ENCODE results near the gene KCNT1.

KCNT1 gene

DNA sequence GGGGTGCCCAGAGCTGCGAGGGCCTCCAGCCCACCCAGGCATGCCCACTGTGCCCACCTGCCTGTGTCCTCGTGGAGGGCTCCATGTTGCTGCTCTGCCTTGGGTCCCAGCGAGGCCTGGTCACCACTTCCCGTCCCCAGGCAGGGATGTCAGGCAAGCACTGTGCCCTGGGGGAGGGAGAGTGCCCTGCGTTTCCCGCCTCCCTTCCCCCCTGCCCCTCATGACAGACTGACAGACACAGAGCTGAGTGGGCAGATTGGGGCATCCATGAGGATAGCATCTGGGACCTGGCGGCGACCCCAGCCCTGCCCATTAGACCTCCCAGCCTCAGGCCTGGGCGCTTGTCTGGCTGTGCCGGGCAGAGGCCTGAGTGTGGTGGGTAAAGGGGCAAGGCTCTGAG lies 56.9 kb downstream of the KCNT1 start:
- DNase-seq (ENCODE audit: low read depth) = no peak
- no peak overlapping the region for H3K4me3 ChIP-seq (ENCODE audit: low read depth, low read length)
- TF ChIP-seq, protein P1, sequence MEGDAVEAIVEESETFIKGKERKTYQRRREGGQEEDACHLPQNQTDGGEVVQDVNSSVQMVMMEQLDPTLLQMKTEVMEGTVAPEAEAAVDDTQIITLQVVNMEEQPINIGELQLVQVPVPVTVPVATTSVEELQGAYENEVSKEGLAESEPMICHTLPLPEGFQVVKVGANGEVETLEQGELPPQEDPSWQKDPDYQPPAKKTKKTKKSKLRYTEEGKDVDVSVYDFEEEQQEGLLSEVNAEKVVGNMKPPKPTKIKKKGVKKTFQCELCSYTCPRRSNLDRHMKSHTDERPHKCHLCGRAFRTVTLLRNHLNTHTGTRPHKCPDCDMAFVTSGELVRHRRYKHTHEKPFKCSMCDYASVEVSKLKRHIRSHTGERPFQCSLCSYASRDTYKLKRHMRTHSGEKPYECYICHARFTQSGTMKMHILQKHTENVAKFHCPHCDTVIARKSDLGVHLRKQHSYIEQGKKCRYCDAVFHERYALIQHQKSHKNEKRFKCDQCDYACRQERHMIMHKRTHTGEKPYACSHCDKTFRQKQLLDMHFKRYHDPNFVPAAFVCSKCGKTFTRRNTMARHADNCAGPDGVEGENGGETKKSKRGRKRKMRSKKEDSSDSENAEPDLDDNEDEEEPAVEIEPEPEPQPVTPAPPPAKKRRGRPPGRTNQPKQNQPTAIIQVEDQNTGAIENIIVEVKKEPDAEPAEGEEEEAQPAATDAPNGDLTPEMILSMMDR (IDR thresholded peaks at IDR 0.05; ENCODE audit: low read depth, low read length, missing control alignments) = no peak
- in situ Hi-C loops (cut with HindIII; ENCODE audit: low sequenced_read_pairs) = no loop called here

DNA sequence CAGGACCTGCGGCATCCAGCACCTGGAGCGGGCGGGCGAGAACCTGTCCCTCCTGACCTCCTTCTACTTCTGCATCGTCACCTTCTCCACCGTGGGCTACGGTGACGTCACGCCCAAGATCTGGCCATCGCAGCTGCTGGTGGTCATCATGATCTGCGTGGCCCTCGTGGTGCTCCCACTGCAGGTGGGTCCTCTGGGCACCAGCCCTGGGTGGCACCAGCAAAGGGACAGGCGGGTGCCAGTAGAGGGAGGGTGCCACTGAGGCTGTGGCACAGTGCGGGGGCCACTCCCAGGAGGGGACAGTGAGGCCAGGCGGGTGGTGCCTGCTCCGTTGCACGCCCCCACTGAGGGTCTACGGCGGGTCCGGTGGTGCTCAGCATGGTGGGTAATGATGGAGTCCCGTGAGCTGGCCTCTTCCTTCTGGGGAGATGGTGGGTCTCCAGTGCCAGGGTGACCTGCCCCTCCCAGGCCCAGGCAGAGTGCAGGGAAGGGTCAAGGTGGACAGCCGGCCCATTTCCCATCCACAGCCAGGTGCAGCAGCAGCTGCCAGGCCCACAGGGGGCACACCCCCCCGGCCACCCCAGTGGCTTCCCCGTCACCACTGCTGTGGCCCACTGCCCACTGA lies 57.8 kb downstream of the KCNT1 start:
- DNase-seq (ENCODE audit: low read depth) = no peak
- no peak overlapping the region for H3K4me3 ChIP-seq (ENCODE audit: low read depth, low read length)
- in situ Hi-C loops (cut with HindIII; ENCODE audit: low sequenced_read_pairs) = no loop called here
- TF ChIP-seq, protein P1 (IDR thresholded peaks at IDR 0.05; ENCODE audit: low read depth, low read length, missing control alignments) = no peak

DNA sequence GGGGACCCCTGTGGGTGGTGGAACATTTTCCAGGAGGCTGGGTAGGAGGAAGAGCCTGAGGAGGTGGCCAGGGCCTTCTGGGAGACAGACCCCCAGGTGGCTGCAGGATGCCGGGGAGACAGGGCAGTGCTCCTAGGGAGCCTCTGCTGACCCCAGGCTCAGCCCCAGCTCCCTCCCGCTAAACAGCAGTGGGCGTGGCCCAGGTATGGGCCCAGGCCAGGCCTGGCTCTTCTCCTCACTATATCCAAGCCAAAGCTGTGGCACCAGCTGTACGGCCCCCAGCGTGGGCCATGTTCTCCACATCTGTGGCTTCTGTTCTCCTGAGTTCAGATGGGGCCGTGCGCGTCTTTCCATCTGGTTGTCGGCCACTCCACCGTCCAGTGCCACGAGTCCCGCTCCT lies 58.5 kb downstream of the KCNT1 start:
- DNase-seq (ENCODE audit: low read depth) = no peak
- in situ Hi-C loops (cut with HindIII; ENCODE audit: low sequenced_read_pairs) = no loop called here
- no peak overlapping the region for H3K4me3 ChIP-seq (ENCODE audit: low read depth, low read length)
- TF ChIP-seq, protein P1 (IDR thresholded peaks at IDR 0.05; ENCODE audit: low read depth, low read length, missing control alignments) = no peak

DNA sequence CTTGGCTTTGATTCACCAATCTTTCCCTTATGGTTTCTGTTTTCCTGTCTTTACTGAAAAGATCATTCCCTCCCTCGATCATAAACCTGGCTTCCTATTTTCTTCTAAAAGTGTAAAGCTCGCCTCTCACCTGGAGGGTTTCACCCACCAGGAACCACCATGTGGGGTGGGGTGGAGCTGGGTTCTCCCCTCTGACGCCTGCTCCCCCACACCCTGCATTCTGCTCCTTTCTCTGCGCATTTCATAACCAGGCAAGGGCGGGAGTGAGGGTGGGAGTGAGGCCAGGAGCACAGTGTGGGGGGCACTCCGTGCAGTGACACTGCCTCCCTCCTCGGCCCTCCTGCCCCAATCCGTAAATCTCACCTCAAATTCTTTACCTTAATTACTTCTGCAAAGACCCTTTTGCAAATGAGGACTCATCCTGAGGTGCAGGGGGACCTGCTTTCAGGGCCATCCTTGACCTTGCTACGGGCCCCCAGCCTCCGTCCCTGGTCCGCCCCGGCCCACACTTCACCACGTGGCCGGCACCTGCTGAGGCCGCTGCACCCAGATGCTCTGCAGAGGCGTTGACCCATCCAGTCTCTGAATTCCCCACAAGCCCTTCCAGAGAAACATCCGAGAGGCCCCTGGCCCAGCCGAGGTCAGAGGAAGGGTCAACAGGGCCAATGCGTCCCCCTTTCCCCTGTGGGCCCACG lies 59.3 kb downstream of the KCNT1 start:
- TF ChIP-seq, protein P1 (IDR thresholded peaks at IDR 0.05; ENCODE audit: low read depth, low read length, missing control alignments) = no peak
- DNase-seq (ENCODE audit: low read depth) = no peak
- in situ Hi-C loops (cut with HindIII; ENCODE audit: low sequenced_read_pairs) = no loop called here
- H3K4me3 ChIP-seq (ENCODE audit: low read depth, low read length) = no peak overlapping the region

DNA sequence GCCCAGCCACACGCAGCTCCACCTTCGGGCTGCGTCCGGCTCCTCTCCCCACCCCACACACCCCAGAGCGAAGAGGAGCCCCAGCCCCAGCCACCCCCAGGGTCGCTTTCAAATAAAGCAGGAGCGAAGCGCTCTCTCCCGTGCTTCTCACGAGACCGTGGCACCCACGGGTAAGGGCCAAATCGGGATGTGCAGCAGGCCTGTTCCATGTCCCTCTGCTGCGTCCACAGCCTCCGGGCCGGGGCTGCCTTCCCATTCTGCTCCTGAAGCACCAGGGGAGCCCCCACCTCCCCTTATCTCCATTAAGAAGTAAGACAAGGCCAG lies 59.8 kb downstream of the KCNT1 start:
- in situ Hi-C loops (cut with HindIII; ENCODE audit: low sequenced_read_pairs) = no loop called here
- TF ChIP-seq, protein P1 (IDR thresholded peaks at IDR 0.05; ENCODE audit: low read depth, low read length, missing control alignments) = no peak

DNA sequence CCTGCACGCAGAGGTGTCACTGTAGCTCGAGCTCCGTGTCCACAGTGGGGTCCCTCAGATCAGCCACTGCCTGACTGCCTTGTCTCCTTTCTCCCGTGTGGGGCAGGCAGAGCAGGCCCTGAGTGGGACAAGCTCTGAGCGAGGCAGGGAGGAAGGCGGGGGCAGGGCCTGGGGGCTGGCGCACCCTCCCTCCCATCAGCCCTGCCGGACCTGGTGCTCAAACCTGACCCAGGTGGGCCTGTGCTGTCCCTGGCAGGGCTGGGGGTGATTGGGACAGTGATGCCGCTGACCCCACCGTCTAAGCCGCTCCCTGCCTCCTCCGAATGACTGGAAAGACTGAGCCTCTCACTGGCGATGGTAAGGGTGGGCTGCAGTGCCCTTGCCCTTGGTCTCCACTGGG lies 60.9 kb downstream of the KCNT1 start:
- no peak overlapping the region for H3K4me3 ChIP-seq (ENCODE audit: low read depth, low read length)
- DNase-seq (ENCODE audit: low read depth) = no peak
- TF ChIP-seq, protein P1 (IDR thresholded peaks at IDR 0.05; ENCODE audit: low read depth, low read length, missing control alignments) = no peak
- in situ Hi-C loops (cut with HindIII; ENCODE audit: low sequenced_read_pairs) = no loop called here

More for the DNA sequence above, 59.8 kb downstream of the KCNT1 start:
- DNase-seq (ENCODE audit: low read depth) = no peak
- no peak overlapping the region for H3K4me3 ChIP-seq (ENCODE audit: low read depth, low read length)

Measured in astrocyte of the cerebellum (primary cell).